ENCODE data around the gene SYNJ1. TPM values are rescaled to one million over a fixed set of nuclear protein-coding genes. Genes with fewer than 3 reads are reported as not detected.

SYNJ1 gene
- total RNA-seq, 2 donors from 2014 or later = 11.7 to 12.5 TPM

- DNase-seq = no peak
- no peaks in the 10 kb centered on the region for H3K9me3 ChIP-seq
- intact Hi-C loops (cut with DNase I) = no loop called here
- no peak overlapping the region for H3K27ac ChIP-seq
- no peaks in the 10 kb centered on the region for H3K27me3 ChIP-seq
- no peaks in the 10 kb centered on the region for H3K36me3 ChIP-seq
- no peak for TF ChIP-seq CTCF (IDR thresholded peaks at IDR 0.05)
- H3K9ac ChIP-seq (ENCODE audit: low read depth in 2 of 2, low read length in 2 of 2) = no peak overlapping the region
- H3K4me1 ChIP-seq = no peaks in the 10 kb centered on the region
- no peak overlapping the region for H3K4me3 ChIP-seq
Observed at GRCh38 chr21:32693581-32693980, 34.2 kb downstream of the SYNJ1 start.

- no peak for TF ChIP-seq CTCF (IDR thresholded peaks at IDR 0.05)
- intact Hi-C loops (cut with DNase I) = no loop called here
- Histone ChIP-seq H3K9me3 (no peaks in the 10 kb centered on the region), H3K9ac (ENCODE audit: low read depth in 2 of 2, low read length in 2 of 2) (no peak overlapping the region), H3K27me3 (no peaks in the 10 kb centered on the region), H3K4me1 (no peaks in the 10 kb centered on the region), H3K4me3 (no peak overlapping the region), H3K27ac (no peak overlapping the region), H3K36me3 (no peaks in the 10 kb centered on the region)
- DNase-seq = no peak
Observed at GRCh38 chr21:32690085-32690484, 37.7 kb downstream of the SYNJ1 start.

- no peak for DNase-seq
- intact Hi-C loops (cut with DNase I) = no loop called here
- no peak for TF ChIP-seq CTCF (IDR thresholded peaks at IDR 0.05)
- no peaks in the 10 kb centered on the region for H3K9me3 ChIP-seq
- H3K9ac ChIP-seq (ENCODE audit: low read depth in 2 of 2, low read length in 2 of 2) = no peak overlapping the region
- no peaks in the 10 kb centered on the region for H3K36me3 ChIP-seq
- no peak overlapping the region for H3K27ac ChIP-seq
- no peak overlapping the region for H3K4me3 ChIP-seq
- H3K4me1 ChIP-seq = no peaks in the 10 kb centered on the region
- H3K27me3 ChIP-seq = no peaks in the 10 kb centered on the region
Observed at GRCh38 chr21:32687643-32688345, 40.0 kb downstream of the SYNJ1 start.

- Histone ChIP-seq H3K9ac (ENCODE audit: low read depth in 2 of 2, low read length in 2 of 2) (no peak overlapping the region), H3K4me3 (no peak overlapping the region), H3K27me3 (no peaks in the 10 kb centered on the region), H3K9me3 (no peaks in the 10 kb centered on the region), H3K27ac (no peak overlapping the region), H3K4me1 (no peaks in the 10 kb centered on the region), H3K36me3 (no peaks in the 10 kb centered on the region)
- DNase-seq = no peak
- no peak for TF ChIP-seq CTCF (IDR thresholded peaks at IDR 0.05)
- intact Hi-C loops (cut with DNase I) = no loop called here
Observed at GRCh38 chr21:32682696-32683474, 44.9 kb downstream of the SYNJ1 start.

GRCh38 chr21:32674731-32675130 is 53.1 kb downstream of the SYNJ1 start:
- Histone ChIP-seq H3K27me3 (no peaks in the 10 kb centered on the region), H3K4me3 (no peak overlapping the region), H3K9ac (ENCODE audit: low read depth in 2 of 2, low read length in 2 of 2) (no peak overlapping the region), H3K4me1 (no peaks in the 10 kb centered on the region), H3K36me3 (no peaks in the 10 kb centered on the region), H3K27ac (no peak overlapping the region), H3K9me3 (no peaks in the 10 kb centered on the region)
- DNase-seq = no peak
- intact Hi-C loops (cut with DNase I) = no loop called here
- TF ChIP-seq CTCF (IDR thresholded peaks at IDR 0.05) = no peak

Measured in colonic mucosa (tissue), 4 donors.